NCI-H82 (cell line): ENCODE measurements around the gene RAB11FIP4.
A peak's percentile ranks its signal among the peaks of the same experiment; 100 is the strongest.

Experiments
- DNase-seq: peaks from one replicate; lab custom pipeline; 2025; lab: John Stamatoyannopoulos, UW

Gene RAB11FIP4

DNA sequence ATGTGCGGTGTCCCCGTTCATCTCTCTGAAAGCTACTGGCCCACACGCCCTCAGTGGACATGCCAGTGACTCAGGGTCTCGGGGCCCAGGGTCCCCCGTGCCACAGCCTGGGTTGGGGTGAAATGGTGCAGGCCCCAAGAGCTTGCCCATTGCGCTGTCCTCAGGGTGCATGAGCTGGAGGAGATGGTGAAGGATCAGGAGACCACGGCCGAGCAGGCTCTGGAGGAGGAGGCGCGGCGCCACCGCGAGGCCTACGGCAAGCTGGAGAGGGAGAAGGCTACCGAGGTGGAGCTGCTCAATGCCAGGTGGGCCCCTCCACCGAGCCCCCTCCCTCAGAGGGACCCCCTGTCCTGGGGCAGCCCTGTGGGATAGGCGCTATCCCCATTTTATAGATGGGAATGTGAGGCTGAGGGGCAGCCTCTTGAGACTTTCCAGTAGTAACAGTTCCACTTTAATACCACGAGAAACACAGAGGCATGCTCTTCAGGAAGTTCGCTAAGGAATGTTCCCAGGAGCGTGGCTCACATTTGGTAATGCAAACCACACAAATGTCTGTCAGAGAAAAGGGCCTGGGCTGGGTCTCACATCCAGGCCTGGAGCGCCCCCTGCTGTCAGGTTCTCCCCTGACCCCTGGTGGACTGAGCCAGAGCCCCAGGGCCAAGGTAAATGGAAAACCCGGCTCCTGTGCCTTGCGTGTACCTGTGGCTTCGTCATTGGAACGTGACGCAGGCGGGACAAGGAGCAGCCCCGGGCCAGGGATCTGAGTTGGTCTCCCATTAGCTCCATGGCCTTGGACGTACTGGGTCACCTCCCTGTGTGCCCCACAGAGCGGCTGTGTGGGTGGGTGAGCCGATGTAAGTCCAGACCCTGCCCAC, 133.7 kb downstream of the RAB11FIP4 start:
- peak; percentile 87 for DNase-seq

DNA sequence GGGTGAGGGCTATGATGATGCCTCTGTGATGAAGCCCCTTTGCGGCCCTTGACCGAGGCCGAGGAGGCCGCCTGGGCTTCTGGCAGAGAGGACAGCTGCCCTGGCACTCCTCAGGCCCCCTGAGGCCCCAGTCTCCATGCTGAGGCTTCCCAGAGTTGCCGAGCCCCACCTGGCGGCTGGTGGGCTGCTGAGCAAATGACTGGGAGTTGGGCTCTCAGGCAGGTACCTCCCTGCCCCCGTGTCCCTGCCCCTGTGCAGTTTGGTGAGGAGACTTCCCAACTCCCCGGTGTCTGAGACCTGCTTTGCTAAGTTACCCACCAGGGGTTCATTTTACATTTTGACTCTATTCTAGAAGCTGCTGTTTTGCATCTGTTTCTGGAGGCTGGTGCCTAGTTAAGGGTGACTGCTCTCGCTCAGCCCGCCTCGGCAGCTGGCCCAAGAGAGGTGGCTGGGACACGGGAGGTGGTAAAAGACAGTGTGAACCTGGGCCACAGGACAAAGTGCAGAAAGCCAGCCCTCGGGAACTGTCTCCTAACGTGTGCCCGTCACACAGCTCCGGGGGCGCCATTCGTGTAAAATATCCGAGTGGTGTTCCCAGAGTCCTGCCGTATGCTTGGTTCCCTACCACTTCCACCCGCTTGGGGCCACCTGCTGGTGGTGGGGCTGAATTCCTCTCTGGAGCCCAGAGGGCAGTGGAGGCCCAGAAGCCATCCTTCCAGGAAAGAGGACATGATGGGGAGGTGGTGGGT, 134.5 kb downstream of the RAB11FIP4 start:
- DNase-seq = peak; percentile 45

DNA sequence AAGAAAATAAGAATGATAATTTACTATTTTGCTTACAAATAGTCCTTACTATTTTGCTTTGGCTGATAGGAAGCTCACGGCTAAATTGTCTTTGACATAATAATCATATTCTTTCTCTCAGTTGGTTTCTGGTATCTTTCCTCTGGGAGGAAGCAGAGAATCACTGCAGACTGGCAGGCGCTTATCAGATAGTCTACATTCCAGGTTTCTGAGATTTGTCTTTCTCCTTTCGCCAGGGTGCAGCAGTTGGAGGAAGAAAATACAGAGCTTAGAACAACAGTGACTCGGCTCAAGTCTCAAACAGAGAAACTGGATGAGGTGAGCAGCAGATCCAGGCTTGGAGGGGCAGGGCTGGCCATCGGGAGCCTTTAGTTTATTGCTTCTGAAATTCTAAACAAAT, 136.1 kb downstream of the RAB11FIP4 start:
- no peak for DNase-seq

DNA sequence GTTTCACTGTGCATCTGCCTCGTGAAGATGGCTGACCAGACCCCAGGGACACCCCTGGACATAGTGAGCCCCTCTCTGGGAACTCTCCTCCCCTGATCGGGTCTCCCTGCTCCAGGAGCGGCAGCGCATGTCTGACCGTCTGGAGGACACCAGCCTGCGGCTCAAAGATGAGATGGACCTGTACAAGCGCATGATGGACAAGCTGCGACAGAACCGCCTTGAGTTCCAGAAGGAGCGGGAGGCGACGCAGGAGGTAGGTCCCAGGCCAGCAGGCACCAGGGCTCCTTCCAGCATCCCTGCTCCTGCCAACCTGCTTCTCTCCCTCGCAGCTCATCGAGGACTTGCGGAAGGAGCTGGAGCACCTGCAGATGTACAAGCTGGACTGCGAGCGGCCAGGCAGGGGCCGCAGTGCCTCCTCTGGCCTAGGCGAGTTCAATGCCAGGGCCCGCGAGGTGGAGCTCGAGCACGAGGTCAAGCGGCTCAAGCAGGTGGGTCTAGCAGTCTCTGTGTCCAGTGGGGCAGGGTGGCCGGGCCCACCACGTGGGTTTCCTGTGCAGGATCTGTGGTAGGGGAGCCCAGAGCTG, 136.9 kb downstream of the RAB11FIP4 start:
- DNase-seq = no peak

DNA sequence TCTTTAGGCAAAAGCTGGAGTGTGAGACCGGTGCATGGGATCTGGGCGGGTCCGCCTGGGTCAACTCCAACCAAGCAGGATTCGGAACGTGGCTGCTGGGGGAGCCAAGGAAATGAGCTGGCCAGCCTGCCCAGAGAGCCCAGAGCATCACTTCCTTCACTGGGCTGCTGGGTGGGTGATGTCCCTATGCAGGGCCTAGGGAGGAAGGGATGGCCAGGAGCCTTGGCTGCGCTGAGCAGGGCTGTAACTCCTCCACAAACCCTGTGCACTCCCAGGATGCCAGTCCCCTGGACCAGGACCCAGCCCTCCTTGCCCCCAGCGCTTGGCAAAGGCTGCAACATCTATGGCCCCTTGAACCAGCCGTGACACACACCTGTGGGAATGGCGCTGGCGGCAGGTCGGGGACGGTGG, 138.4 kb downstream of the RAB11FIP4 start:
- DNase-seq = no peak

GRCh38 chr17:31530391-31530985, 139.0 kb downstream of the RAB11FIP4 start:
- no peak for DNase-seq

- no peak for DNase-seq
Measured at GRCh38 chr17:31531336-31531980, 140.0 kb downstream of the RAB11FIP4 start.

DNA sequence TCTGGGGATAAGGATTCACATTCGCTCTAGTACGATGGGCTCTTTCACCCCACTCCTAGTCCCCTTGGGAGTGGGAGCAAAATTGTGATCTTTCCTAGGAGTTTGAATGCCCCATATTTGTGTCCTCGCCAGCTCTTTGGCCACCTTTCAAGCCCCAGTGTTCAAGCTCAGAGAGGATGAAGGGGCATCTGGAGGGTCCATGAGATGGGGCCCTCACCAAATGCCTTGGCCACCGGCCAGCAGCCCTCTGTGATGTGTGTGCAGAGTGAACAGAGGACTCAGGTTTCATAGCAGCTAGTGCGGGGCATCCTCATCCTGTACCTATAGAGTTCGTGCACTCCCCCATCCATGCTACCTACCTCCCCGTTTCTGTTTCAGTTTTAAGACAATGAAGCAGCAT, 140.6 kb downstream of the RAB11FIP4 start:
- DNase-seq = no peak

DNA sequence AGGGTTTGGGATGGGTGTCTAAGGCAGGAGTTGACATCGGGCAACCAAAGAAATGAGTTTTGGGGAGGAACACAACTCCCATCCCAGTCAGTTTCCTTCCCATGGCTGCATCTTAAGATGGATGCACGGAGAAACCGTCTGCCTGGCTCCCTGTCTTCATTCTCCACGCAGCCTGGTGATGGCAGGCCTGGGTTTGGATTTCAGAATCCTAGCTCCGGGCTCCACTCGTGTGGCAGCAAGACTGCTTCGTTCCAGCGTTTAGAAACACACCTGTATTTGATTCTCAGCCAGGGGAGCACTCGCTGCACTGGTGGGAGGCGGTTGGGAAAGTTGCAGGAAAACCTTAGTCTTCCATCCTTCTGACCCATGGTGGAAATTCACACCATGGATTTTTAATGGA, 141.1 kb downstream of the RAB11FIP4 start:
- DNase-seq = no peak

DNA sequence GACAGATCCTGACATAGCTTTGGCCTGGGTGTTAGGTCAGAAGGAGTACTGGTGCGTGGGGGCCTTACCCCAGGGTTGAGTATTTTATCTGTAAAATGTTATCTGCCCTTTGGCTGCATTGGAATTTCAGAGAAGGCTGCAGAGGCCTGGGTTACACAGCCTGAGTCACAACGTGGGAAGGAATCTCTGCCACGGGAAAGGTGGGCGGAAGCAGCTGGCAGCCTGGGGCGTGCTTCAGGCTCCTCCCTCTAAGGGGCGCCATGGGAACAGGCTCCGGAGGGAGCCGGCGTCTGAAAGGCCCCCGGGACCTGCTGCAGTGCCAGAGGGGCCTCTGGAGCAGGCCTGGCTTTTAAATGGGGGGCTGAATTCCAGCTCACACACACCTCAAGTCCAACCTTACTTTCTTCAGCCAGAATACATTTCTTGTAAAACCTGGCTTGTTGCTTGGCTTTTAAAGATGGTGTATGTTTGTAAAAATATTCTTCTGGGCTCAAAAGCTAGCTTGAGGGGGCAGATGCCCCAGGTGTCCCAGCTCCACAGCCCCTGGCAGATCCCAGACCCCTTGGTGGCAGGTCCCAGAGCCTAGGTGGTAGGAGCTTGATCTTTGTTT, 142.2 kb downstream of the RAB11FIP4 start:
- DNase-seq = peak; percentile 77

DNA sequence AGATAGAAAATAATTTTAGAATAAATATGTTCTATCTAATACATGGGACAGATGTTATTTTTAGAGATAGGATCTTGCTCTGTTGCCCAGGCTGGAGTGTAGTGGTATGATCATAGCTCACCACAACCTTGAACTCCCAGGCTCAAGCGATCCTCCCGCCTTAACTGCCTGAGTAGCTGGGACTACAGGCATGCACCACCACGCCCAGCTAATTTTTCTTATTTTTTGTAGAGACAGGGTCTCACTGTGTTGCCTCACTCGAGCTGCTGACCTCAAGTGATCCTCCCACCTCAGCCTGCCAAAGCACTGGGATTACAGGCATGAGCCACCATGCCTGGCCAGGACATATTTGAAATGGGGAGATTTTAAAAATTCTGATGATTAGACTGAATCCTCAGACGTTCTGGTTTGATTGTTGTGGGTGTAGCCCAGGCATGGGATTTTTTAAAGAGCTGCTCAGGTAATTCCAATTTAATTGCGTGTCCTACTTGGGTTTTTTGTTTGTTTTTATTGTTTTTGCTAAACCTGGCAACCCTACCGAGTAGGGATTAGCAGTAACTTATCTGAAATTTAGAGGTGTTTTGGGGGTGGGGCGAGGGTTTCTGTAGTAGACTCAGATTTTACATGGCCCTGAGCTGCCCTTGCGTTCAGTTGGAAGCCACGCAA, 142.9 kb downstream of the RAB11FIP4 start:
- peak; percentile 37 for DNase-seq

DNA sequence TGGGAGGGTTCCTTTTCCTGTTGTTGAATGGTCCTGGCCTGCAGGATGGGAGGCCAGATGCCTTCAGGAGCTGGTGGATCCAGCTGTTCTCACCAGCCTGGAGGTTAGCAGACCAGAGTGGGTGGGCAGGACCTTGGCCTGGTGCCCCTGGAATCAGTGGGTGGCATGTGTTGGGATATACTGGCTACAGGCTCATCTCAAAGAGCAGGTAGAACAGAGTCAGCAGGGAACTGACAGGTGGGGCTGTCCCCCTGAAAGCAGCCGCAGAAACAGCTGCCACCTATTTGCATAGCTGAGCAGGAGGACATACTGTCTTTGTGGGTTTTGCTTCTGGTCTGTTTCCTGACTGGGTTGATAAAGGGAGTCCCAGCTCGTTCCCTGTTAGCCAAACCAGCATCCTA, 144.1 kb downstream of the RAB11FIP4 start:
- no peak for DNase-seq

GRCh38 chr17:31536451-31536850, 145.0 kb downstream of the RAB11FIP4 start:
- no peak for DNase-seq

DNA sequence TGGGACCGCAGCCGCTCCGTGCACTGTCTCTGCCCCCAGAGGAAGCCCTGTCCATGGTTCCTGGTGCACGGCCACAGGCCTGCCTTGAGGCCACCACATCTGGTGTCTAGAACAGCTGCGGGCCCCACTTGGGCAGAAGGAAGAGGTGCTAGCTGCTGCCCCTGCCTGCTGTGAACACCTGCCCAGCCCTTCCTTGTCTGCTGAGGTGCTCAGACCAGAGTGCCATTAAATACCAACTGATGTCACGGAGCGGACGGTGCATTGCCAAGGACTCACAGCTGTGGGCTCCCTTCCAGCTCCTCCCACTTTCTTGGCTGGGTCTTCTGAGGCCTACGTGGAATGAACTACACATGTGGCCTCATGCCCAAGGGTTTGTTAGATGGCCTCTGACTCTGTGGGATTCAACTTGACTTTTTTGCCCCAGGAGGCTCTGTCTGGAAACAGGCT, 146.1 kb downstream of the RAB11FIP4 start:
- DNase-seq = no peak

- no peak for DNase-seq
Measured at GRCh38 chr17:31538080-31538762, 146.7 kb downstream of the RAB11FIP4 start.

GRCh38 chr17:31540602-31541307, 149.3 kb downstream of the RAB11FIP4 start:
- DNase-seq = no peak

DNA sequence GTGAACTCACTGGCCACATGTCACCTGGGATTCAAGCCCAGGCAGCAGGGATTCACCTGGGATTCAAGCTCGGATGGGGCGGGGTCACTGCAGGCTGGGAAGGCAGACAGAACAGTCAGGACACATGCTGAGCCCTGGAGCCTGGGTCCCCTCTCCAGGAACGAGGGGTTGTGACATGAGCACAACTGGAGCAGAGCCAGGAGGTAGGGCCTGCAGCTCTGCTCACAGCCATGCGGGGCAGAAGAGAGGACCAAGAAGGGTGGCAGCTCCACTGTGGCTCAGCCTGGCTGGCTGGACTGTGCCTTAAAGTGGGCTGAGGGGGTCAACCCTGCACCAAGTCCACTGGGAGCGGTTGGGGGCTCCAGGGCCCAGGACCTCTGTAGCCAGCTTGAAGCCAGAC, 150.1 kb downstream of the RAB11FIP4 start:
- peak; percentile 23 for DNase-seq

DNA sequence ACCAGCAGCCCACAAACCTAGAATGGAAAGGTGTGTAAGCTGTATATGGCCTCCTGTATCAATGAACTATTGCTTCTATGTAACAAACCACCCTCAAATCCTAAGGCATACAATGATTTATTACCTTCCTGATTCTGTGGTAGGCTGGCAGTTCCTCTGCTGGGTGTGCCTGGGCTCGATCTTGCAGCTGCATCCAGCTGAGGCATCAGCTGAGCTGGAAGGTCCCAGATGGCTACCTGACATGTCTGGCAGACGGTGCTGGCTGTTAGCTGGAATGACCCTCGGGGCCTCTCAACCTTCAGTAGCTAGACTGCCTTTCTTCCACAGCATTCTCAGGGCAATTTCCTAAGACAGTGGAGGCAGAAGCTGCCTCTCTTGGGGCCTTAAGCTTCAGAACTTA, 152.7 kb downstream of the RAB11FIP4 start:
- DNase-seq = peak; percentile 32

DNA sequence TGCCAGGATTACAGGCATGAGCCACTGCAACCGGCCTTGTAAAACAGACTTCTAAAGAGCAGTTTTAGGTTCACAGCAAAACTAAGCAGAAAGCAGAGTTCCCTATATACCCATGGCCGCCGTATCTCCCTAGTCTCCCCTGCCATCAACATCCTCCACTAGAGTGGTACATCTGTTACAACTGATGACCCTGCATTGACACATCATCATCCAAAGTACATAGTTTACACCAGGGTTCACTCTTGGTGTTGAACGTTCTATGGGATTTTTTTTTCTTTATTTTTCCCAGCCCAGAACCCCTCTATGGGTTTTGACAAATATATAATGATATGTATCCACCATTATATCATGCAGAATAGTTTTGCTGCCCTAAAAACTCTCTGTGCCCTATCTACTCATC, 155.2 kb downstream of the RAB11FIP4 start:
- no peak for DNase-seq

DNA sequence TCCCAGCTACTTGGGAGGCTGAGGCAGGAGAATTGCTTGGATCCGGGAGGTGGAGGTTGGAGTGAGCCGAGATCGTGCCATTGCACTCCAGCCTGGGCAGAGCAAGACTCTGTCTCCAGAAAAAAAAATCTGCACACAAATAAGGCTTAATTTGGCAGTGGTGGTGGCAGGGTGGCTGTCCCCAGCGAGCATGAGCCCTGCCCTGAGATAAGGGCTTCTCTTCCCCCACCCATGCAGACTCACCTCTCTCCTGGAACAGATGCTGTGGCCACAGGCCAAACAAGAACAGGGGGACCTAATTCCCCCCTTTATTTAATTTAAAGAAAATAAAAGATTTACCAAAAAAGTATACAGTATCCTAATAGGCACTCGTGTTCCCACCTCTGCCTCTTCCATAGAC, 157.2 kb downstream of the RAB11FIP4 start:
- peak; percentile 44 for DNase-seq
